Stimulated activated CD4-positive, alpha-beta T cell treated with anti-CD3 and anti-CD28 coated beads, Interleukin-1b, Interleukin-23, amount 100 ng/mL, for 24 hours (primary cell): ENCODE data around the gene LYSMD3.
"Not testable (repeated sequence)": the region's sequence is repeated elsewhere in the genome, so short reads cannot be mapped to it uniquely, and the experiment has no call there.

Source experiments
- DNase-seq, 4 experiments: peaks; one replicate each; pipeline ENCODE4 v3.0.0-alpha.2; 2020; ENCODE audit warnings: low read depth in 4 of 4, low spot score in 1 of 4

The LYSMD3 gene

GRCh38 chr5:90529194-90529938 is at the start of gene LYSMD3:
LYSMD3 (minus strand) TSS chr5:90529584; CDS start chr5:90525289, 4,295 bp downstream.
- DNase-seq = peak; percentile 89 to 95 (median 91)

- not testable (repeated sequence) for DNase-seq
Observed at GRCh38 chr5:90576566-90576965, 47.2 kb upstream of the LYSMD3 start.

- DNase-seq = no peak
Observed at GRCh38 chr5:90575712-90576111, 46.3 kb upstream of the LYSMD3 start.

GRCh38 chr5:90571147-90571773 is 41.9 kb upstream of the LYSMD3 start:
- DNase-seq = no peak

GRCh38 chr5:90570034-90570433 is 40.6 kb upstream of the LYSMD3 start:
- DNase-seq = no peak

- no peak for DNase-seq
Observed at GRCh38 chr5:90569084-90569483, 39.7 kb upstream of the LYSMD3 start.

- no peak for DNase-seq
Observed at GRCh38 chr5:90565491-90565890, 36.1 kb upstream of the LYSMD3 start.

DNA sequence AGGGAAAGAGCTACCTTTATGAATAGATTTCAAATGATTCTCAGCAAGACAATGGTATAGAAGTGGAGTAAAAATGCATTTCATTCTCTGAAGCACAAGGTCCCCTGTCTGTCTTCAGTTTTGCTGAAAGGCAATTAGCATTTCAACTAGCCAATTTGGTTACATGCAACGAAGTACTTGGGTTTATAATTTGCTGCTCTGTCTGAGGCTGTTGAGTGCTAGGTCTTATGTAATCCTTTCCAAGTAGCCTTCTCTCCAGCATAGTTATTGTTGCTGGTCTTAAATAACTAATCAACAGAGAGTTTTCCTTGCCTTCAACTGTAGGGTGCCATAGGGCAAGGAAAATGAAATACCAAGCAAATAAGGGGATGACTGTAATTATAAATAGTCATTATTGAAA is 33.7 kb upstream of the LYSMD3 start:
- DNase-seq = no peak

GRCh38 chr5:90562341-90562740 is 33.0 kb upstream of the LYSMD3 start:
- no peak for DNase-seq

DNA sequence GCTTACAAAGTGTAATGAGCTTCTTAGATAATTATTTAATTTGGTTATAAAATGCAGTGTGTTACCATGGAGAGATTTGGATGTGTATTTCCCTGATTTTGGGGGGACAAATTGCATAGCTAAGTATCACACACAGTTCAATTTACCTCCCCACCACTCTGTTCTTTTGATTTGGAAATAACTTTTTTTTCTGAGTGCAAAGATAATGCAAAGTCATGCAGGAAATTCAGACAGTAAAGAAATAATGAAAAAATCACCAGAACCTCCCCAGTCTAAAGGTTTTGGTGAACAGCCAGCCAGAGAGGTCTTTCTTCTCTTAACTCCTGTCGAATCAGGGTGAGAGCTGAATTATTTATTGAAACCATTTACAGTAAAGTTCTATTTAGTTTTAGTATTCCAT is 32.4 kb upstream of the LYSMD3 start:
- DNase-seq = no peak

GRCh38 chr5:90560771-90561170 is 31.4 kb upstream of the LYSMD3 start:
- DNase-seq = no peak

DNA sequence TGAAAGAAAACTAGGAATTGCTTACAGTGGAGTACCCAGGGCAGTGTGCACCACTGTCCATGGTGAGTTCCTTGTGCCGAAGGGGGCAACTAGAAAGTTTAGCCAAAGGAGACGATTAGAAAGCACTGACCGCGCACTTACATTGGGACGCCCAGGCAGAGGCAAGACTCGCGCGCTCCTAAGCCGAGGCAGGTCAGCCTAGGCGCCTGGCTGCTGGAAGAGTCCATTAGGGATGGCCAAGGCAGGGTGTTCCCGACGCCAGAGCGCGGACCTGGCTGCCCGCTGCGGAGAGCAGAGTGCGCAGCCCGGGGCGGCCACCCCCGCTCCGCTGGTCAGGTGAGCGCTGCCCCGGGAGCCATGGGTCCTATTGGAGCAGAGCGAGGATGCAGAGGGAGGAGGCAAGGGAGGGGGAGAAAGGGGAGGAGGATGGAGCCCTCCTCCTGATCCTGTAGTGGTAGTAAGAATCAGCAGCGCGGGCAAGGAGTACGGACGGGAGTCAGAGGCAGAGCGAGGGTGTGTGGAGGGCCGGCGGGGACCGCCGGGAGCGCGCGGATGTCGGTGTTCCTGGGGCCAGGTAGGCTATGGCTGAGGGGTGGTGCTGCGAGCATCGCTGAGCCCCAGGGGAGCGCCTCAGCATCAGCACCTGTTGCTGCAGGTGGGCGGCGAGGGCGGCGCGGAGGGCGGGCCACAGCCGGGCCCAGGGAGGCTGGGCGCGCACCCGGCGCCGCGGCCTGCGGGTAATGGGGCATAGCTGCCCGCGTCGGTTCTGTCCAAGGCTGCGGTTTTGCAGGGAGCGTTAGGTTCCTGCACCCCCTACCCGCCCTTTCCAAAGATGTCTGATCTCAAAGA is 29.2 kb upstream of the LYSMD3 start, which contains the start of gene ADGRV1:
ADGRV1 (plus strand) TSS at position 454 of the 849 bp plus-strand sequence; CDS start at position 553, 99 bp downstream.
- no peak for DNase-seq

DNA sequence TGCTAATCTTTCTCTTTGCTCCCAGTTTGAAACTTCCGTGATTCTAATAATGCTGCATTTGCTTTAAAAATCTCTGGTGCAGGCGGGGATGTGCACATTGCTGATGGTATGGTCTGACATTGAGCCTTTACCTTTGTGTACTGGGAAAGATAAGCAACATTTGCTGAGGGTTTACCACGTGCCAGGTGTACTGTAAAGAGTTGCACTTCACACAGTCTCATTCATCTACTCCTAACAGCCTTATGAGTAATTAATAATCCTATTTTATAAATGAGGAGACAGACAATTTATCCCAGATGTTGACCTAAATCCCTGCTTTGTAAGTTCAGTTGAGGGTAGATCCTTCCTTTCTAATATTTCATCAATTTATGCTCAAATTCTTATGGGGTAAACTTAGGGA is 28.5 kb upstream of the LYSMD3 start:
- no peak for DNase-seq

DNA sequence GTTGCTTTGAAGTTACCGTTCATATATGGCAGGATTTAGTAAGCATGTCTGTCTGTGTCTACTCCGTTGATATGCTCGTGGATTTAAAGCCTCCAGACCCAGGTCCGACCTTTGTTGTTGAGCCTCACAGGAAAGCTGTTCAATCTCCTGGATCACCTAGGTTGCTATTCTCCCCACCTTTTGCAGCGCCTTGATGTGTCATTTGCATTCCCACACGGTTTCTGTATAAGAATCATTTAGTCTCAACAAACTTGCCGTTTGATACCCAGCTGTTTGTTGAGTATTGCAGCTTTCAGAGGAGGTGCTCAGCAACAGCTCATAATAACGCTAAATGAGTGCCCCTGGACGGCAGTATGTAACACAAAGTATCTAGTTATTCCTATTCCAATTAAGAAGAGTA is 28.0 kb upstream of the LYSMD3 start:
- no peak for DNase-seq

GRCh38 chr5:90555666-90556065 is 26.3 kb upstream of the LYSMD3 start:
- DNase-seq = no peak

GRCh38 chr5:90554358-90555006 is 25.1 kb upstream of the LYSMD3 start:
- no peak for DNase-seq

GRCh38 chr5:90553711-90554110 is 24.3 kb upstream of the LYSMD3 start:
- no peak for DNase-seq

GRCh38 chr5:90551376-90551775 is 22.0 kb upstream of the LYSMD3 start:
- DNase-seq = no peak

DNA sequence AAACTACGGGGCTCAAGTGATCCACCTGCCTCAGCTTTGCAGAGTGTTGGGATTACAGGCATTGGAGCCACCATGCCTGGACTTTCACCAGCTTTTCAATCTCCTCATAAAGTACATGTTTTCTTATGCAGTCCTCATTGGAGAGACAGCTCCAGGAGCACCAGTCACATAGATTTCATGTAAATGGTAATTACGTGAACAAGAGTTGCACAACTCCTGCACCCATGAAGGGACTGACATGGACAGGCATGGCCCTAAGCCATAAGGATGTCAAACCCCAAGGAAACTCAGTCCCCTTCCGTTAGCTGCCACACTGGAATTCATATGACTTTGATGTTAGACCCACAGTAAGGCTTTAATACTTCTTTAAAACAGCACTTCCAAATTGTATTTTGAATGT is 21.6 kb upstream of the LYSMD3 start:
- no peak for DNase-seq

DNA sequence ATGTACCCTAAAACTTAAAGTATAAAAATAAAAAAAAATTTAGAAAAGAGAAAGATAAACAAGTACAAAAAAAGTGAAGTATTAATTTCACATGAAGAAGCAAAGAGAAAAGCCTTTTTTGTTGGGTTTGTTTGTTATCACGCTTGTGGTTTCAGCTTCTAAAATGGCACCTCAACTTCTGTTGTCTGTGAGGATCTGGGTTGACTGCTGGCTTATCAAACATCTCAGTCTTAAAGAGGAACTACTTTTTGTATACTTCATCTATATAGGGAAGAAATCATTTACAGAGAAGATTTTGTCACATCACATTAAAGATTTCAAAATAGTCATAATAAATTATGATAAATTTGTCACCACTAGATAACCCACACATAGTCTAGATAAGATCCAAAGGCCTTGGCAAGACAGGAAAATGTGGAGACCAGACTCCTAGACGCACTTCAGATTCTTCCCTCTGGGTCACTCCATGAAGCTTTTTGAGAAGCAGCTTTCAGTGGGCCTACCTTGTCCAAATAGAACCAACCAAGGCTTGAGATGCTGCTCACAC is 20.4 kb upstream of the LYSMD3 start:
- no peak for DNase-seq

GRCh38 chr5:90549223-90549622 is 19.8 kb upstream of the LYSMD3 start:
- DNase-seq = no peak
